ENCODE data around the gene IGSF9.
A peak's percentile ranks its signal among the peaks of the same experiment; 100 is the strongest.

The IGSF9 gene

GRCh38 chr1:159921700-159922504 lies 23.5 kb downstream of the IGSF9 start:
- peak overlapping the region; percentile 82 for H3K4me3 ChIP-seq (ENCODE audit: low read depth, low read length)
- no peak for TF ChIP-seq CTCF (IDR thresholded peaks at IDR 0.05; ENCODE audit: low read depth, low read length)
- in situ Hi-C loops (cut with HindIII; ENCODE audit: low sequenced_read_pairs) = no loop called here
- DNase-seq (ENCODE audit: low read depth, low spot score) = no peak

GRCh38 chr1:159921251-159921650 lies 24.2 kb downstream of the IGSF9 start:
- no peak for DNase-seq (ENCODE audit: low read depth, low spot score)
- in situ Hi-C loops (cut with HindIII; ENCODE audit: low sequenced_read_pairs) = no loop called here
- no peak overlapping the region for H3K4me3 ChIP-seq (ENCODE audit: low read depth, low read length)
- no peak for TF ChIP-seq CTCF (IDR thresholded peaks at IDR 0.05; ENCODE audit: low read depth, low read length)

- TF ChIP-seq CTCF (IDR thresholded peaks at IDR 0.05; ENCODE audit: low read depth, low read length) = no peak
- DNase-seq (ENCODE audit: low read depth, low spot score) = no peak
- in situ Hi-C loops (cut with HindIII; ENCODE audit: low sequenced_read_pairs) = no loop called here
- no peak overlapping the region for H3K4me3 ChIP-seq (ENCODE audit: low read depth, low read length)
Measured at GRCh38 chr1:159920651-159921050, 24.8 kb downstream of the IGSF9 start.

DNA sequence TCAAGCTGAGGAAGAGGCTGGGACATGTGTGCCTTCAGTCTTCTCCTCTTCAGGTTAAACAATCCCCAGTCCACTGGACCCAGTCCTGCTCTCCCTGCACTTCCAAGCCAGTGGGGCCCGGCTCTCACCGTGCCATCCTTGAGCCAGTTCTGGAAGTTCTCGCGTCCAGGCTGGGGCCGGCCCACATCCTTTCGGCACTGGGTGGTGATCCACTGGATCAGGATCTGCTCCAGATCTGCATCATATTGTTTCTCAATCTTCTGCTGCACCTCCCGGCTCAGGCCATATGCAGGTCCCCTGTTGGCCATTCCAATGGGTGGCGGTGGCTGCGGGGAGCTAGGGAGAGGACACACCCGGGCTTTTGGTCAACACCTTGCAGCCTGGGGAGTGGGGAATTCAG lies 25.2 kb downstream of the IGSF9 start:
- DNase-seq (ENCODE audit: low read depth, low spot score) = no peak
- in situ Hi-C loops (cut with HindIII; ENCODE audit: low sequenced_read_pairs) = no loop called here
- no peak overlapping the region for H3K4me3 ChIP-seq (ENCODE audit: low read depth, low read length)
- no peak for TF ChIP-seq CTCF (IDR thresholded peaks at IDR 0.05; ENCODE audit: low read depth, low read length)

GRCh38 chr1:159919236-159919865 lies 26.1 kb downstream of the IGSF9 start:
- in situ Hi-C loops (cut with HindIII; ENCODE audit: low sequenced_read_pairs) = no loop called here
- no peak for TF ChIP-seq CTCF (IDR thresholded peaks at IDR 0.05; ENCODE audit: low read depth, low read length)
- DNase-seq (ENCODE audit: low read depth, low spot score) = no peak
- H3K4me3 ChIP-seq (ENCODE audit: low read depth, low read length) = no peak overlapping the region

- no peak overlapping the region for H3K4me3 ChIP-seq (ENCODE audit: low read depth, low read length)
- DNase-seq (ENCODE audit: low read depth, low spot score) = no peak
- in situ Hi-C loops (cut with HindIII; ENCODE audit: low sequenced_read_pairs) = no loop called here
- TF ChIP-seq CTCF (IDR thresholded peaks at IDR 0.05; ENCODE audit: low read depth, low read length) = no peak
Measured at GRCh38 chr1:159918352-159919200, 26.8 kb downstream of the IGSF9 start.
